Chondrocyte (in vitro differentiated cells): ENCODE data around the gene SLC4A4. TPM values are rescaled to one million over a fixed set of nuclear protein-coding genes. Genes with fewer than 3 reads are reported as not detected.

ENCODE experiments used
- DNase-seq: peaks from one replicate; pipeline ENCODE4 v3.0.0; 2021; ENCODE audit warnings: mixed read lengths, low spot score
- H3K27ac Mint-ChIP-seq: one replicate; pipeline ENCODE4 v1.8.0; 2021; ENCODE audit warnings: mild to moderate bottlenecking, moderate library complexity, mixed read lengths; ENCODE audit not compliant: unreplicated experiment
- H3K27me3 Mint-ChIP-seq: 2 replicates; pipeline ENCODE4 v1.8.0; 2021; ENCODE audit warnings: low read depth, mixed read lengths
- H3K36me3 Mint-ChIP-seq: 2 replicates; pipeline ENCODE4 v1.8.0; 2021; ENCODE audit warnings: low read depth, mixed read lengths
- H3K4me1 Mint-ChIP-seq: 2 replicates; pipeline ENCODE4 v1.8.0; 2021; ENCODE audit warnings: low read depth, mild to moderate bottlenecking, mixed read lengths
- H3K4me3 Mint-ChIP-seq: one replicate; pipeline ENCODE4 v1.8.0; 2021; ENCODE audit warnings: mild to moderate bottlenecking, moderate library complexity, mixed read lengths; ENCODE audit not compliant: unreplicated experiment
- H3K9me3 Mint-ChIP-seq: 2 replicates; pipeline ENCODE4 v1.8.0; 2021; ENCODE audit warnings: low read depth, mixed read lengths
- total RNA-seq: library from RNA; stranded (reverse); gene quantifications from 3 replicates; pipeline ENCODE4 v1.2.1, GENCODE V29; 2021
- TF ChIP-seq, protein P1 (sequence below): fragments of 200-600 bp; sonication (generic); IDR thresholded peaks from 2 replicates; pipeline ENCODE4 v1.5.0; 2021; ENCODE audit warnings: antibody characterized with exemption, mild to moderate bottlenecking, moderate library complexity

The SLC4A4 gene
- total RNA-seq, 1 donor from 2014 or later: 12.8 TPM

DNA sequence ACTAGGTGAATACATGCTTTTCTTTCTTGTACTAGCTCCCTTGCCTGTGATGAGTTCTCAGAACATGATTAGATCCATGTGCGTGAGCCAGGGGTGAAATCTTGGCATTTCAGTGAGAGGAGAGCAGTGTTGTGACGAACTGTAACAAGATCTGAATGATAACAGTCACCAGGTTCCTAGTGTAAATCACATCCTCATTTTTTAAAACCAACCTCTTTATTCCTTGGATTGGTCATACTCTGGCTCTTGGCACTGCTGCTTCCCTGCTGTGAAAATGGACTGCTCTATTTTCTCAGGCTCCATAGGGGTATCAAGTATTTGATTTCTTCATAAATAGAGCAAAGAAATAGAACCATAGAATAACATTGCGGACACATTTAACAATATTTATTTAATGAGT, 206.3 kb downstream of the SLC4A4 start:
- Mint-ChIP-seq H3K36me3 (peaks cover 2% of the 10 kb centered on the region), H3K9me3 (no peaks in the 10 kb centered on the region), H3K4me3 (no peak overlapping the region), H3K4me1 (peaks cover 55% of the 10 kb centered on the region), H3K27ac (peak overlapping the region; percentile 39), H3K27me3 (no peaks in the 10 kb centered on the region)
- TF ChIP-seq, protein P1, sequence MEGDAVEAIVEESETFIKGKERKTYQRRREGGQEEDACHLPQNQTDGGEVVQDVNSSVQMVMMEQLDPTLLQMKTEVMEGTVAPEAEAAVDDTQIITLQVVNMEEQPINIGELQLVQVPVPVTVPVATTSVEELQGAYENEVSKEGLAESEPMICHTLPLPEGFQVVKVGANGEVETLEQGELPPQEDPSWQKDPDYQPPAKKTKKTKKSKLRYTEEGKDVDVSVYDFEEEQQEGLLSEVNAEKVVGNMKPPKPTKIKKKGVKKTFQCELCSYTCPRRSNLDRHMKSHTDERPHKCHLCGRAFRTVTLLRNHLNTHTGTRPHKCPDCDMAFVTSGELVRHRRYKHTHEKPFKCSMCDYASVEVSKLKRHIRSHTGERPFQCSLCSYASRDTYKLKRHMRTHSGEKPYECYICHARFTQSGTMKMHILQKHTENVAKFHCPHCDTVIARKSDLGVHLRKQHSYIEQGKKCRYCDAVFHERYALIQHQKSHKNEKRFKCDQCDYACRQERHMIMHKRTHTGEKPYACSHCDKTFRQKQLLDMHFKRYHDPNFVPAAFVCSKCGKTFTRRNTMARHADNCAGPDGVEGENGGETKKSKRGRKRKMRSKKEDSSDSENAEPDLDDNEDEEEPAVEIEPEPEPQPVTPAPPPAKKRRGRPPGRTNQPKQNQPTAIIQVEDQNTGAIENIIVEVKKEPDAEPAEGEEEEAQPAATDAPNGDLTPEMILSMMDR: no peak
- DNase-seq: no peak

DNA sequence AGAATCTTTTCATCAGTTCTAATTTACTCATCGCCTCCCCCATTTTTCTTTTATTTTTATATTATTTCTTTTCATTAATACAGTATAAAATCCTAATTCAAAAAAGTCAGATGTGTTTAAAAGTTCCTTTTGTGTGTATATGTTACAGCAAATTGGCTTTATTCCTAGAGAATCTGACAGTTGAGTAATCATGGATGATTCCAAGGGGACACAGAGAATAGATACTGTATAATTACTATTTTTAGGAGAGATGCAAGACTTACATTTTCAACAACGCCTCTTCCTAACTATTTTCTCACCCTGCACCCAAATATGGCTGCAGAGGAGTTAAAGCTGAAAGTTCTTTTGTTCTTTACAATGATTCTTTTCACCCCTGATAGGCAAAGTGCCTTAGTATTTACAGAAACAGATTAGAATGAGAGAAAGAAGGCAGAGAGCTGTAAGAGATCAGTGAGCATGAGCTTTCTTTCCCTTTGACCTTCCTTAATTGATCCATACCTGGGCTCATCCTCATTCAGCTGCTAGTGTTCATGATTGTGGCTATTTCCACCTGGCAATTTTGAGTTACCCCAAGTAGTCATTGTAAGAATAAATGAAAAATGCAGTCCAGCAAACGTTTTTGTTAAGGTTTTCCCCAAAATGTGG, 210.8 kb downstream of the SLC4A4 start:
- Mint-ChIP-seq H3K4me3 (no peak overlapping the region), H3K4me1 (peaks cover 50% of the 10 kb centered on the region), H3K27me3 (no peaks in the 10 kb centered on the region), H3K27ac (no peak overlapping the region), H3K9me3 (no peaks in the 10 kb centered on the region), H3K36me3 (no peaks in the 10 kb centered on the region)
- DNase-seq: no peak
- TF ChIP-seq, protein P1: no peak

DNA sequence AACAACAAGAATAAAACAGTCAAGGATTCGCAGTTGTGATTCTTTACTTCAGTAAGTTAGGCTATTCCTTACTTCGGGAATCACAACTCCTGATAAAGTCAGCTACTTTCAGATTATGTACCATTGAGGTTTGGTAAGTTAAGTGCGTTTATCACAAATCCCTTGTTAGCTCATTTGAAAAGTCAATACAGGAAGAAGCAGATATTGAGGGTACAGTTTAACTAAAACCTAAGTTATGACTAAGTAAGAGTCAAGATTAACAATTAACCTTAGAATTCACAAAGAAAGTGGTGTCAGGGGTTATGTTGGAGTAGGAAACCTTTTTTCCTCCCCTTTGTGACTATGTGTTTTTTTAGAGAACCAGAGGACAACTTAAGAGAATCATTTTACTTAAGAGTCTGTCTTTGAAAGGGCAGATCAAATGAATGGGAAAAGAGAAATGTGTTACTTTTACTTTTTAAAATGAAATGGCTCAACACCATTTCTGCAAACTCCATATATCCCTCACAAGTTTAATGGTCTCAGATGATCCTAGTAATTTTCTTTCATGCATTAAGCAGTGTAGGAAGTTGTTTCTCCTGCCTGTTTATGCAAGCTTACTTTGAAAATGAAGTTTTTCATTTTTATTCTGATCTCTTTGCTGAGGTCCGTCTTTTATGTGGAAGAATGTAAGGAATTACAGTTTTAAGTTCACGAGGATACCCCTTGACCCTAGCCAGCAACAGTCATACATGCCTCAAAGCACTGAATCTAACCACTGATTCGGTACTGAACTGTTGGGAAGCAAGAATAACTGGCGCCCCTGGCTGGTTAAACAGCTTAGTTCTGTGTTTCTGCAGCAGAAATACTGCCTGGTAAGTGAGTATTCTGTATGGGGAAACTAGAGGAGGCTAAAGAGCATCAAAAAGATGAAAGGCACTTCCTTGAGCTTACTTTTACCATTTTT, 211.7 kb downstream of the SLC4A4 start:
- H3K4me3 Mint-ChIP-seq: no peak overlapping the region
- peak overlapping the region; percentile 67 for H3K27ac Mint-ChIP-seq
- peaks cover 1% of the 10 kb centered on the region for H3K27me3 Mint-ChIP-seq
- TF ChIP-seq, protein P1: peak; percentile 74
- no peaks in the 10 kb centered on the region for H3K9me3 Mint-ChIP-seq
- DNase-seq: no peak
- peaks cover 41% of the 10 kb centered on the region for H3K4me1 Mint-ChIP-seq
- peaks cover 1% of the 10 kb centered on the region for H3K36me3 Mint-ChIP-seq

DNA sequence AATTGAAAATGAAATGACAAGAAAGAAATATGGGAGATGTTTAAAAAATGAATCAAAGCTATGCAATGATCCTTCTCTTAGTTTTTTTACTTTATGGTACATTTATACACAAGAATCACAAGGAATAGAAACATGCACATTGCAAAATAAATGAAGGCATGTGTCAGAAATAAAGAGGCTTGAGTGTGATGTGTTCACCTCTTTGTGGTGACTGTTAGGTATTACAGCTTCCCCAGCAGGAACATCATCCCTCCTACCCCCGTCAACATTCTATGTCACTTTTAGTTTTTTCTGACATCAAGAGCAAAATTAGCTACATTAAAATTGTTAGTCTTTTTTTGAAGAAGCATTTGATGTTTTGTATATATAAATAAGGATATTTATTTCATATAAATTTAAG, 214.8 kb downstream of the SLC4A4 start:
- Mint-ChIP-seq H3K27me3 (peaks cover 1% of the 10 kb centered on the region), H3K27ac (no peak overlapping the region), H3K9me3 (no peaks in the 10 kb centered on the region), H3K36me3 (peaks cover 1% of the 10 kb centered on the region), H3K4me3 (no peak overlapping the region), H3K4me1 (peaks cover 28% of the 10 kb centered on the region)
- no peak for DNase-seq
- TF ChIP-seq, protein P1: peak; percentile 81

DNA sequence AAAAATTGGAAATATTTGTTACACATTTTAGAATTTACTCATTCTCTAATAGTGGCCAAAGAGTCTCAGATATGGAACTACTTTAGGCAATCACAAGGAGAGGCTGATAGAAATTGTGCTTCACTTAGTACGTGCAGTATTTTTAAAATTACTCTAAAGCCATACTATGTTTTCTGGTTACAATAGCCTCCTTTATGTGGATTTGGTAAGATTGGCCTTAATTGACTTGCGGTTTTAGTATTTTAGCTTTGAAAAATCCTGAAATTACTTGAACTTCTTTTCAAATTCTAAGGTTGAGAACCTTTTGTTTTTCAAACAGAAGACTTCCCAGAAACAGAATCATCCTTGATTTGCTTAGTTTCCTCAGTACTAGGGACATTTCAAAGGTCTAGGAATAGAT, 215.2 kb downstream of the SLC4A4 start:
- DNase-seq: no peak
- peaks cover 1% of the 10 kb centered on the region for H3K27me3 Mint-ChIP-seq
- peaks cover 1% of the 10 kb centered on the region for H3K36me3 Mint-ChIP-seq
- H3K4me3 Mint-ChIP-seq: no peak overlapping the region
- peaks cover 26% of the 10 kb centered on the region for H3K4me1 Mint-ChIP-seq
- TF ChIP-seq, protein P1: peak; percentile 3
- H3K9me3 Mint-ChIP-seq: no peaks in the 10 kb centered on the region
- no peak overlapping the region for H3K27ac Mint-ChIP-seq
